ENCODE results near the gene GEMIN2. TPM values are rescaled to one million over a fixed set of nuclear protein-coding genes. Genes with fewer than 3 reads are reported as not detected.
"Not testable (repeated sequence)": the region's sequence is repeated elsewhere in the genome, so short reads cannot be mapped to it uniquely, and the experiment has no call there.

Gene GEMIN2, protein sequence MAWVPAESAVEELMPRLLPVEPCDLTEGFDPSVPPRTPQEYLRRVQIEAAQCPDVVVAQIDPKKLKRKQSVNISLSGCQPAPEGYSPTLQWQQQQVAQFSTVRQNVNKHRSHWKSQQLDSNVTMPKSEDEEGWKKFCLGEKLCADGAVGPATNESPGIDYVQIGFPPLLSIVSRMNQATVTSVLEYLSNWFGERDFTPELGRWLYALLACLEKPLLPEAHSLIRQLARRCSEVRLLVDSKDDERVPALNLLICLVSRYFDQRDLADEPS
- 8.4 and 13.2 TPM in 2 replicates for polyA plus RNA-seq (2012; rRNA removed)
- 9.7 and 16.0 TPM in 2 replicates for polyA plus RNA-seq (2012; cell fraction: cytosol; rRNA removed)
- 11.1 and 14.7 TPM in 2 replicates for polyA plus RNA-seq (2012; cell fraction: nucleus; rRNA removed)

DNA sequence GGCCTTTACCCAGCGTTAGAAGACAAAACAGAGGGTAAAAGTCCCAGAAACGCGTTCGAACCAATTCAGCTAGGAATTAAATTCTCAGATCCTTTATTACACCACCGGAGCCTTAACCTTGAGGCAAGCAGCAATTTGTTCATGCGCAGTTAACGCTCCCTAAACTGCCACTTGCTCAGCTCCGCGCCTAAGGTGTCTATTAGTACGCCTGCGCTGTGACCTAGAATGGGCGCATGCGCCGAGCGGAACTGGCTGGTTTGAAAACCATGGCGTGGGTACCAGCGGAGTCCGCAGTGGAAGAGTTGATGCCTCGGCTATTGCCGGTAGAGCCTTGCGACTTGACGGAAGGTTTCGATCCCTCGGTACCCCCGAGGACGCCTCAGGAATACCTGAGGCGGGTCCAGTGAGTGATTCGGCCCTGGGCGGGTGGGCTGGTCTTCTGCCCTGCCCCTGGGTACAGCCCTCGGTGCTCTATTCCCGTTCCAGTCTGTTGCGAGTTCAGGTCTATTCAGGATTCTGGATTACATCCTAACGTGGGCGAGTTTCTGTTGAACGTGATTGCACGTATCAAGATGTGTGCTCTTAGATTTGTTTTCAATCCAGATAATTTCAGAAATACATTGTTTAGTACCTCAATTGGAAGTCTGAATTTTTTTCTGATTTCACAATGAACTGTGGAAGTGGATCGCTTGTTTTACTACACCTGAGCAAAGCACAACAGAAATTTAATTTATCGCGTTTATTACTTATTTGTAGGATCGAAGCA lies at the start of gene GEMIN2:
Gene GEMIN2, plus strand, starts transcription at position 251 of the 766 bp plus-strand sequence. Its CDS starts 16 bp downstream, at position 267.
- WGBS (ENCODE audit: low lambda C conversion rate): under 1% methylated on average over 16 of the region's 40 CpGs
- H3K27ac ChIP-seq (ENCODE audit: low read depth in 2 of 2, low read length in 1 of 2): peak within 1 kb of the TSS; percentile 40 to 73; a peak in 3 of 4 replicates
- H3K4me1 ChIP-seq (ENCODE audit: control insufficient read depth in 1 of 2, insufficient read depth in 2 of 2, low read depth in 1 of 2, low read length in 1 of 2): no peaks in the 10 kb centered on the region; a peak in 2 of 4 replicates
- H3K4me2 ChIP-seq: peak within 1 kb of the TSS; percentile 66
- no peaks in the 10 kb centered on the region for H3K9me2 ChIP-seq
- peaks cover 11% of the 10 kb centered on the region; the same call in 1 of the 2 replicates for H3K79me2 ChIP-seq (ENCODE audit: insufficient read depth)
- CTCF ChIA-PET: no interaction called here
- no peaks in the 10 kb centered on the region for H4K20me1 ChIP-seq (ENCODE audit: insufficient read depth)
- 0 out of 2 replicates have a peak, but pooled peaks have one; percentile 43 for TF ChIP-seq TAF1 (IDR thresholded peaks at IDR 0.05; ENCODE audit: borderline replicate concordance, low read depth, low read length)
- TF ChIP-seq, protein P1, sequence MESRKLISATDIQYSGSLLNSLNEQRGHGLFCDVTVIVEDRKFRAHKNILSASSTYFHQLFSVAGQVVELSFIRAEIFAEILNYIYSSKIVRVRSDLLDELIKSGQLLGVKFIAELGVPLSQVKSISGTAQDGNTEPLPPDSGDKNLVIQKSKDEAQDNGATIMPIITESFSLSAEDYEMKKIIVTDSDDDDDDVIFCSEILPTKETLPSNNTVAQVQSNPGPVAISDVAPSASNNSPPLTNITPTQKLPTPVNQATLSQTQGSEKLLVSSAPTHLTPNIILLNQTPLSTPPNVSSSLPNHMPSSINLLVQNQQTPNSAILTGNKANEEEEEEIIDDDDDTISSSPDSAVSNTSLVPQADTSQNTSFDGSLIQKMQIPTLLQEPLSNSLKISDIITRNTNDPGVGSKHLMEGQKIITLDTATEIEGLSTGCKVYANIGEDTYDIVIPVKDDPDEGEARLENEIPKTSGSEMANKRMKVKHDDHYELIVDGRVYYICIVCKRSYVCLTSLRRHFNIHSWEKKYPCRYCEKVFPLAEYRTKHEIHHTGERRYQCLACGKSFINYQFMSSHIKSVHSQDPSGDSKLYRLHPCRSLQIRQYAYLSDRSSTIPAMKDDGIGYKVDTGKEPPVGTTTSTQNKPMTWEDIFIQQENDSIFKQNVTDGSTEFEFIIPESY (IDR thresholded peaks at IDR 0.05; ENCODE audit: borderline replicate concordance, low read depth): no peak
- TF ChIP-seq RAD21 (IDR thresholded peaks at IDR 0.05; ENCODE audit: low read length): no peak
- peak; percentile 66 for TF ChIP-seq MXI1 (IDR thresholded peaks at IDR 0.05; ENCODE audit: low read depth, low read length)
- TF ChIP-seq POLR2AphosphoS5 (IDR thresholded peaks at IDR 0.05; ENCODE audit: low read depth, low read length): peak; percentile 76
- peak; percentile 82 for TF ChIP-seq NRF1 (IDR thresholded peaks at IDR 0.05; ENCODE audit: low read depth, low read length)
- TF ChIP-seq, protein P2, sequence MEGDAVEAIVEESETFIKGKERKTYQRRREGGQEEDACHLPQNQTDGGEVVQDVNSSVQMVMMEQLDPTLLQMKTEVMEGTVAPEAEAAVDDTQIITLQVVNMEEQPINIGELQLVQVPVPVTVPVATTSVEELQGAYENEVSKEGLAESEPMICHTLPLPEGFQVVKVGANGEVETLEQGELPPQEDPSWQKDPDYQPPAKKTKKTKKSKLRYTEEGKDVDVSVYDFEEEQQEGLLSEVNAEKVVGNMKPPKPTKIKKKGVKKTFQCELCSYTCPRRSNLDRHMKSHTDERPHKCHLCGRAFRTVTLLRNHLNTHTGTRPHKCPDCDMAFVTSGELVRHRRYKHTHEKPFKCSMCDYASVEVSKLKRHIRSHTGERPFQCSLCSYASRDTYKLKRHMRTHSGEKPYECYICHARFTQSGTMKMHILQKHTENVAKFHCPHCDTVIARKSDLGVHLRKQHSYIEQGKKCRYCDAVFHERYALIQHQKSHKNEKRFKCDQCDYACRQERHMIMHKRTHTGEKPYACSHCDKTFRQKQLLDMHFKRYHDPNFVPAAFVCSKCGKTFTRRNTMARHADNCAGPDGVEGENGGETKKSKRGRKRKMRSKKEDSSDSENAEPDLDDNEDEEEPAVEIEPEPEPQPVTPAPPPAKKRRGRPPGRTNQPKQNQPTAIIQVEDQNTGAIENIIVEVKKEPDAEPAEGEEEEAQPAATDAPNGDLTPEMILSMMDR (IDR thresholded peaks at IDR 0.05): no peak
- no peaks in the 10 kb centered on the region for H3K36me3 ChIP-seq (replicated peaks in 1 of 2; ENCODE audit: control insufficient read depth in 1 of 2, insufficient read depth in 2 of 2, low read length in 1 of 2)
- no peaks in the 10 kb centered on the region for H3F3A ChIP-seq (replicated peaks; ENCODE audit: insufficient read depth)
- H3K4me3 ChIP-seq (ENCODE audit: low read depth in 2 of 2, low read length in 1 of 2): peak within 1 kb of the TSS; percentile 69 to 73
- no peaks in the 10 kb centered on the region for H3K9me3 ChIP-seq
- no peaks in the 10 kb centered on the region for H3K27me3 ChIP-seq (ENCODE audit: insufficient read depth)
- peak within 1 kb of the TSS; percentile 96 for H2AFZ ChIP-seq (ENCODE audit: low read depth)
- POLR2A ChIA-PET: interaction anchor here (0.9 to 1.3 kb wide), 3 partner anchors 11 to 61 kb away, joined by 3 to 13 read pairs (median 7); partner anchors contain the start of genes PNN, SEC23A and TRAPPC6B
- H3K9ac ChIP-seq: peak within 1 kb of the TSS; percentile 65
- DNase-seq: peak; percentile 81

DNA sequence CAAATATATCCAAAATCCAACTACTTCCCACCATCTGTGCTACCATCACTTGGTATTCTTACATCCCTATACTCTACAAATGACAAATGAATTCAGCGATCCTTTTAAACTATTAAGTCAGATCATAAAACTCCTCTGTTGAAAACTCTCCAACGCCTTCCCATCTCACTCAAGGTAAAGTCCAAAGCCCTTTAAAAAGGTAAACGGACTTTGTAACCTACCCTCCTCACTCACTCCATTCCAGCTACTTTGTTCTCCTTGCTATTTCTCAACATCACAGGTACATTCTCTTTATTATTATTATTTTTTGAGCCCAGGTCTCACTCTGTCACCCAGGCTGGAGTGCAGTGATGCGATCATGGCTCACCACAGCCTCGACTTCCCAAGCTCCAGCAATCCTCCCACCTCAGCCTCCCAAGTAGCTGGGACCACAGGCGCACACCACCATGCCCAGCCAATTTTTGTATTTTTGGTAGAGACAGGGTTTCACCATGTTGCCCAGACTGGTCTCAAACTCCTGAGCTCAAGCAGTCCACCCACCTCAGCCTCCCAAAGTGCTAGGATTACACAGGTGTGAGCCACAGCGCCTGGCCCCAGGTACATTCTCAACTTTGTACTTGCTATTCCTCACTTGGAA lies 44.8 kb upstream of the GEMIN2 start:
- POLR2A ChIA-PET; H3K27me3 ChIP-seq (ENCODE audit: insufficient read depth); H3K4me1 ChIP-seq (ENCODE audit: control insufficient read depth in 1 of 2, insufficient read depth in 2 of 2, low read depth in 1 of 2, low read length in 1 of 2); H4K20me1 ChIP-seq (ENCODE audit: insufficient read depth); H3K4me3 ChIP-seq (ENCODE audit: low read depth in 2 of 2, low read length in 1 of 2); H3F3A ChIP-seq (replicated peaks; ENCODE audit: insufficient read depth); H3K4me2 ChIP-seq; H3K79me2 ChIP-seq (ENCODE audit: insufficient read depth); DNase-seq; H3K9ac ChIP-seq; H3K9me3 ChIP-seq; H3K27ac ChIP-seq (ENCODE audit: low read depth in 2 of 2, low read length in 1 of 2); H2AFZ ChIP-seq (ENCODE audit: low read depth); H3K9me2 ChIP-seq; CTCF ChIA-PET: not testable (repeated sequence)
- peaks cover 10 to 12% of the 10 kb centered on the region in 2 experiments for H3K36me3 ChIP-seq (replicated peaks in 1 of 2; ENCODE audit: control insufficient read depth in 1 of 2, insufficient read depth in 2 of 2, low read length in 1 of 2)
- WGBS (ENCODE audit: low lambda C conversion rate): 94% methylated on average over 7 of the region's 7 CpGs

Data from SK-N-SH (cell line).